Esophagus muscularis mucosa (tissue), 4 donors: ENCODE measurements around the gene AKAP6.

Experiments
- CTCF ChIP-seq, 3 experiments: fragments of 200-600 bp in 2 of 3; fragments of 450-650 bp in 1 of 3; sonication (generic) in 2 of 3; IDR thresholded peaks; one replicate each; pipeline ENCODE4 v1.5.1; 2017 to 2019; ENCODE audit warnings: antibody characterized with exemption in 3 of 3, mild to moderate bottlenecking in 2 of 3, moderate library complexity in 1 of 3
- EP300 ChIP-seq: sonication (generic); formaldehyde crosslinking; IDR thresholded peaks from one replicate; pipeline ENCODE4 v1.6.1; 2017; ENCODE audit warnings: antibody characterized with exemption
- POLR2A ChIP-seq: fragments of 450-650 bp; IDR thresholded peaks from one replicate; pipeline ENCODE4 v1.6.1; 2017; ENCODE audit warnings: antibody characterized with exemption, moderate library complexity, mild to moderate bottlenecking, low read depth
- POLR2AphosphoS5 ChIP-seq, 2 donors: sonication (generic); formaldehyde crosslinking; IDR thresholded peaks; one replicate each; pipeline ENCODE4 v1.6.1; 2017; ENCODE audit warnings: antibody characterized with exemption in 2 of 2

DNA sequence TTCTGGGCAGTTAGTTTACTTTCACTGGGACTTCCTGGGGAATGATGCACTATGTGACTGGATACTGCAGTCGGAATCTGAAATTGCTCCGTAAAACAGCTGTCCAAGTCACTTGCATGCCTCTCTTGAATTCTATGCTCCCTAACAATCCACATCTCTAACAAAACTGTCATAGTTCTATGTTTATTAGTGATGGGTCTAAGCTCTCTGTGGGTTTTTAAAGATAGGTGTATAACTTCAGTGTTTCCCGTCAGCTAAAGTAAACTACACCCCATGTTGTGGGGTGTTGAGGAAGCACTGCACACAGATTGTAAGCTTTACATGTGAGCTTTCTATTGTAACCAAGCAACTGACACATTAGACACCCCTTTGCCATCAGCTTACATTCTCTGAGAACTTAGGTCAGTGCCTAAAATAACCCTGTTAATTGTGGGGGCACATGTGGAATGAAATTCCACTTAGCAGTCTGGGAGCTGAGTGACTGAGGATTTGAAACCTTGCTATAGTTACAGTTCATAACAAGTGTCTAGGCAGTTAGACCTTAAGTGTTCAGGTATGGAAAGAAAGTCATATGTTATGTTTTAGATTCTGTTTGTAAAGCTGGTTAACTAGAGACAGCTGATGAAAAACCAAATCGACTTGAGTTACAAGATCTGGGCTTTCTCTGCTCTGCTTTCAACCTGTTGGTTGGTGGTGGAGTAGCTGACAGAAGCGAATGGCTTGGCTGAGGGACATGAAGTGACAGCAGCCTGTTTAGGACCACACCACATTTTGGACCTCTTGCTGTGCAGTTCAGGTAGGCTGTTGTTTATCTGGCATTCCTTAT lies 165.7 kb downstream of the AKAP6 start:
- TF ChIP-seq CTCF (IDR thresholded peaks at IDR 0.05) (no peak), POLR2AphosphoS5 (IDR thresholded peaks at IDR 0.05) (peak in 1 of 2 donors; percentile 45), POLR2A (no peak), EP300 (no peak)
